PFSK-1 (cell line): ENCODE data around the gene CCDC85A.

ENCODE experiments used
- POLR2AphosphoS5 ChIP-seq: IDR thresholded peaks from 2 replicates; pipeline ENCODE4 v1.6.1; 2012; ENCODE audit warnings: low read depth, mild to moderate bottlenecking, control low read depth, low read length, moderate library complexity
- SIN3A ChIP-seq: IDR thresholded peaks from 2 replicates; pipeline ENCODE4 v1.6.1; 2012; ENCODE audit warnings: mild to moderate bottlenecking, low read length, moderate library complexity, borderline replicate concordance; ENCODE audit not compliant: insufficient read depth
- TAF1 ChIP-seq: IDR thresholded peaks from 2 replicates; pipeline ENCODE4 v1.6.1; 2012; ENCODE audit warnings: low read length, control low read depth, borderline replicate concordance; ENCODE audit not compliant: insufficient read depth
- TF ChIP-seq, protein P1 (sequence below), 2 experiments: IDR thresholded peaks; 2 replicates each; pipeline versions ENCODE4 v1.6.1 to v1.8.0; 2011 to 2012; ENCODE audit warnings: low read depth in 2 of 2, low read length in 2 of 2, control low read depth in 1 of 2, inconsistent platforms in 1 of 2, mild to moderate bottlenecking in 1 of 2, moderate library complexity in 1 of 2; ENCODE audit not compliant: insufficient read depth in 1 of 2

DNA sequence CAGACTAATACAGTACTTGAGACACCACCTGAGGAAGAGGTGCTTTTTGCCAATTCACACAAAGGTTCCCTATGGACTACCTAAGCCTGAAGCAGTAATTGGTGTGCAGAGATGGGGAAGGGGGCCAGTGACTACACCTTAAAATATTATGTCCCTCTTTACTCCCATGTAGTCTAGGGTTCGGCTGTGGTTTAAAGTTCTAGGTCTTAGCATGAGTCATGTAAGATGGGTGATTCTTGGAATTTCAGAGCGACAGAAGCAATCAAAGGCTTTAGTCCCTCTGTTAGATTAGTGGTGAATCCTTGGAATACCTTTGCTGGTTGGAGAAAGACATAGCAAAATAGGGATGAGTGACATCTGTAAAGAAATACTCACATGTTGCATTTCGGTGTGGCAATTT is 14.3 kb upstream of the CCDC85A start:
- no peak for TF ChIP-seq TAF1
- TF ChIP-seq POLR2AphosphoS5: no peak
- TF ChIP-seq SIN3A: no peak
- TF ChIP-seq, protein P1, sequence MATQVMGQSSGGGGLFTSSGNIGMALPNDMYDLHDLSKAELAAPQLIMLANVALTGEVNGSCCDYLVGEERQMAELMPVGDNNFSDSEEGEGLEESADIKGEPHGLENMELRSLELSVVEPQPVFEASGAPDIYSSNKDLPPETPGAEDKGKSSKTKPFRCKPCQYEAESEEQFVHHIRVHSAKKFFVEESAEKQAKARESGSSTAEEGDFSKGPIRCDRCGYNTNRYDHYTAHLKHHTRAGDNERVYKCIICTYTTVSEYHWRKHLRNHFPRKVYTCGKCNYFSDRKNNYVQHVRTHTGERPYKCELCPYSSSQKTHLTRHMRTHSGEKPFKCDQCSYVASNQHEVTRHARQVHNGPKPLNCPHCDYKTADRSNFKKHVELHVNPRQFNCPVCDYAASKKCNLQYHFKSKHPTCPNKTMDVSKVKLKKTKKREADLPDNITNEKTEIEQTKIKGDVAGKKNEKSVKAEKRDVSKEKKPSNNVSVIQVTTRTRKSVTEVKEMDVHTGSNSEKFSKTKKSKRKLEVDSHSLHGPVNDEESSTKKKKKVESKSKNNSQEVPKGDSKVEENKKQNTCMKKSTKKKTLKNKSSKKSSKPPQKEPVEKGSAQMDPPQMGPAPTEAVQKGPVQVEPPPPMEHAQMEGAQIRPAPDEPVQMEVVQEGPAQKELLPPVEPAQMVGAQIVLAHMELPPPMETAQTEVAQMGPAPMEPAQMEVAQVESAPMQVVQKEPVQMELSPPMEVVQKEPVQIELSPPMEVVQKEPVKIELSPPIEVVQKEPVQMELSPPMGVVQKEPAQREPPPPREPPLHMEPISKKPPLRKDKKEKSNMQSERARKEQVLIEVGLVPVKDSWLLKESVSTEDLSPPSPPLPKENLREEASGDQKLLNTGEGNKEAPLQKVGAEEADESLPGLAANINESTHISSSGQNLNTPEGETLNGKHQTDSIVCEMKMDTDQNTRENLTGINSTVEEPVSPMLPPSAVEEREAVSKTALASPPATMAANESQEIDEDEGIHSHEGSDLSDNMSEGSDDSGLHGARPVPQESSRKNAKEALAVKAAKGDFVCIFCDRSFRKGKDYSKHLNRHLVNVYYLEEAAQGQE (IDR thresholded peaks at IDR 0.05; ENCODE audit: insufficient read depth in 1 of 2, low read depth in 2 of 2, low read length in 2 of 2): no peak
